HepG2 (cell line): ENCODE results near the gene LRRC73. TPM values are rescaled to one million over a fixed set of nuclear protein-coding genes. Genes with fewer than 3 reads are reported as not detected.

Experiments
- EHMT2 ChIP-seq: fragments of 200-600 bp; sonication (generic); IDR thresholded peaks from 2 replicates; pipeline ENCODE4 v1.7.0; 2017; ENCODE audit warnings: antibody characterized with exemption, low read depth, low read length, borderline replicate concordance
- GFI1 ChIP-seq: sonication (generic); formaldehyde crosslinking; IDR thresholded peaks from 2 replicates; pipeline ENCODE4 v1.5.0; 2020; ENCODE audit warnings: missing genetic modification reagents, mild to moderate bottlenecking, borderline replicate concordance
- GTF2F1 ChIP-seq: fragments of 150-350 bp; IDR thresholded peaks from 2 replicates; pipeline ENCODE4 v1.6.1; 2014; ENCODE audit warnings: low read length
- IRF1 ChIP-seq: sonication (generic); formaldehyde crosslinking; IDR thresholded peaks from 2 replicates; pipeline ENCODE4 v1.4.0; 2020; ENCODE audit warnings: low read depth, mild to moderate bottlenecking, missing genetic modification reagents
- MXI1 ChIP-seq: IDR thresholded peaks from 3 replicates; pipeline ENCODE4 v1.6.1; 2012; ENCODE audit warnings: low read depth, low read length, inconsistent platforms, borderline replicate concordance
- PAX8 ChIP-seq: sonication (generic); formaldehyde crosslinking; IDR thresholded peaks from 2 replicates; pipeline ENCODE4 v1.8.0; 2022; ENCODE audit warnings: mild to moderate bottlenecking, missing genetic modification reagents, borderline replicate concordance
- PHF5A ChIP-seq: IDR thresholded peaks from one replicate; pipeline ENCODE4 v1.6.1; 2018; ENCODE audit warnings: low read depth, missing genetic modification reagents; ENCODE audit not compliant: unreplicated experiment
- RERE ChIP-seq: IDR thresholded peaks from 2 replicates; pipeline ENCODE4 v1.6.1; 2016; ENCODE audit warnings: low read depth, missing genetic modification reagents, missing compliant biosample characterization
- SP5 ChIP-seq: IDR thresholded peaks from 2 replicates; pipeline ENCODE4 v1.6.1; 2016; ENCODE audit warnings: low read depth, borderline replicate concordance
- SPEN ChIP-seq: sonication (generic); formaldehyde crosslinking; IDR thresholded peaks from 2 replicates; pipeline ENCODE4 v1.5.1; 2020; ENCODE audit warnings: low read depth, mild to moderate bottlenecking, missing genetic modification reagents
- STAT5B ChIP-seq: sonication (generic); formaldehyde crosslinking; IDR thresholded peaks from 2 replicates; pipeline ENCODE4 v1.4.0; 2020; ENCODE audit warnings: missing genetic modification reagents
- ZC3H13 ChIP-seq: sonication (generic); formaldehyde crosslinking; IDR thresholded peaks from 2 replicates; pipeline ENCODE4 v1.8.1; 2023; ENCODE audit warnings: mild to moderate bottlenecking, missing genetic modification reagents, moderate library complexity
- ZFP41 ChIP-seq: sonication (generic); formaldehyde crosslinking; IDR thresholded peaks from 2 replicates; pipeline ENCODE4 v1.4.0; 2020; ENCODE audit warnings: mild to moderate bottlenecking, missing genetic modification reagents, borderline replicate concordance
- ZFP62 ChIP-seq: sonication (generic); formaldehyde crosslinking; IDR thresholded peaks from 2 replicates; pipeline ENCODE4 v1.4.0; 2020; ENCODE audit warnings: missing genetic modification reagents
- ZFP82 ChIP-seq: sonication (generic); formaldehyde crosslinking; IDR thresholded peaks from 2 replicates; pipeline ENCODE4 v1.5.1; 2020; ENCODE audit warnings: mild to moderate bottlenecking, missing genetic modification reagents, borderline replicate concordance
- ZNF138 ChIP-seq: sonication (generic); formaldehyde crosslinking; IDR thresholded peaks from 2 replicates; pipeline ENCODE4 v1.5.0; 2020; ENCODE audit warnings: mild to moderate bottlenecking, low read depth, missing genetic modification reagents
- ZNF30 ChIP-seq: sonication (generic); formaldehyde crosslinking; IDR thresholded peaks from 2 replicates; pipeline ENCODE4 v1.5.0; 2020; ENCODE audit warnings: mild to moderate bottlenecking, missing genetic modification reagents
- ZNF362 ChIP-seq: sonication (generic); formaldehyde crosslinking; IDR thresholded peaks from 2 replicates; pipeline ENCODE4 v1.4.0; 2020; ENCODE audit warnings: missing genetic modification reagents, mild to moderate bottlenecking, borderline replicate concordance
- ZNF562 ChIP-seq: sonication (generic); formaldehyde crosslinking; IDR thresholded peaks from 2 replicates; pipeline ENCODE4 v1.8.0; 2022; ENCODE audit warnings: missing genetic modification reagents, borderline replicate concordance
- ZNF652 ChIP-seq: IDR thresholded peaks from 2 replicates; pipeline ENCODE4 v1.6.1; 2016; ENCODE audit warnings: low read depth, borderline replicate concordance
- ZNF7 ChIP-seq: IDR thresholded peaks from 2 replicates; pipeline ENCODE4 v1.6.1; 2016; ENCODE audit warnings: missing biosample characterization, missing genetic modification reagents
- ZNF781 ChIP-seq: sonication (generic); formaldehyde crosslinking; IDR thresholded peaks from 2 replicates; pipeline ENCODE4 v1.5.1; 2020; ENCODE audit warnings: borderline replicate concordance, mild to moderate bottlenecking, missing genetic modification reagents; ENCODE audit errors: not compliant biosample characterization
- polyA plus RNA-seq, 8 experiments: library from polyadenylated mRNA; depleted of rRNA in 3 of 8; stranded (reverse) in 7 of 8; unstranded in 1 of 8; fragments of >200 nt; fragmentation: Illumina TruSeq in 4 of 8; extraction: Trizol in 4 of 8; gene quantifications; 2 replicates each; pipeline versions ENCODE4 v1.2.1 to v1.2.3, GENCODE V29; 2011 to 2016; ENCODE audit warnings: low read depth in 4 of 8, missing spikeins in 1 of 8, mixed read lengths in 1 of 8; ENCODE audit not compliant: insufficient read depth in 1 of 8
- total RNA-seq, 5 experiments: library from RNA; depleted of rRNA; stranded (reverse); fragments of >200 nt; fragmentation: Illumina TruSeq; extraction: Trizol; gene quantifications; 2 replicates each; pipeline ENCODE4 v1.2.3, GENCODE V29; 2016; ENCODE audit warnings: low read depth in 1 of 5

Gene LRRC73
- total and polyA plus RNA-seq, 2 of the 13 experiments (the other 11 are each of a cell fraction or from before 2014, with no cell fraction given): 0.11 to 0.12 TPM

GRCh38 chr6:43516697-43517504, 6.8 kb upstream of the LRRC73 start, which contains the start of the genes POLR1C and YIPF3 (continued):
- TF ChIP-seq ZFP41 (0 out of 2 replicates have a peak, but pooled peaks have one; percentile 58), SP5 (peak; percentile 62; the same call in 1 of the 2 replicates), PAX8 (no peak), ZNF781 (CRISPR knock-in tag) (peak; percentile 57), ZC3H13 (CRISPR knock-in tag) (peak; percentile 84; the same call in 1 of the 2 replicates), GFI1 (CRISPR knock-in tag) (peak; percentile 50; the same call in 1 of the 2 replicates), ZNF7 (CRISPR knock-in tag) (no peak), STAT5B (0 out of 2 replicates have a peak, but pooled peaks have one; percentile 44), ZNF652 (CRISPR knock-in tag) (no peak), MXI1 (peak; percentile 99), EHMT2 (no peak), GTF2F1 (peak; percentile 48; the same call in 1 of the 2 replicates), ZFP82 (CRISPR knock-in tag) (peak; percentile 61; the same call in 1 of the 2 replicates), RERE (no peak), ZNF362 (CRISPR knock-in tag) (peak; percentile 44; the same call in 1 of the 2 replicates), ZFP62 (CRISPR knock-in tag) (no peak; the same call in 1 of the 2 replicates), PHF5A (no peak), ZNF138 (CRISPR knock-in tag) (no peak), SPEN (peak; percentile 97), IRF1 (0 out of 2 replicates have a peak, but pooled peaks have one; percentile 79), ZNF30 (CRISPR knock-in tag) (no peak), ZNF562 (CRISPR knock-in tag) (no peak)
